ENCODE results near the gene SV2B. TPM values are rescaled to one million over a fixed set of nuclear protein-coding genes. Genes with fewer than 3 reads are reported as not detected.

The SV2B gene
- total and polyA plus RNA-seq, 8 donors, result 0.06 to 1.7 (median 0.23) TPM; not detected in 3

GRCh38 chr15:91182101-91182500, 82.0 kb downstream of the SV2B start:
- 60 to 93% (median 74%) methylated on average over 3 of the region's 3 CpGs for WGBS, 5 donors
- H3K9me3 ChIP-seq, result no peaks in the 10 kb centered on the region
- peaks cover 0 to 22% (median 0%) of the 10 kb centered on the region in 3 donors for H3K27me3 ChIP-seq
- H3K36me3 ChIP-seq, result no peaks in the 10 kb centered on the region
- TF ChIP-seq EP300 (IDR thresholded peaks at IDR 0.05) (no peak), CTCF (IDR thresholded peaks at IDR 0.05) (no peak), POLR2A (IDR thresholded peaks at IDR 0.05) (no peak), POLR2AphosphoS5 (IDR thresholded peaks at IDR 0.05) (no peak)
- no peak overlapping the region for H3K4me3 ChIP-seq
- intact Hi-C loops (cut with DNase I; ENCODE audit: low total_unique reads), result no loop called here
- no peaks in the 10 kb centered on the region for H3K4me1 ChIP-seq
- DNase-seq, result no peak
- no peak overlapping the region for H3K27ac ChIP-seq

- Histone ChIP-seq H3K4me1 (no peaks in the 10 kb centered on the region), H3K36me3 (no peaks in the 10 kb centered on the region), H3K9me3 (no peaks in the 10 kb centered on the region), H3K27ac (no peak overlapping the region), H3K4me3 (no peak overlapping the region), H3K27me3 (peaks cover 0 to 22% (median 0%) of the 10 kb centered on the region in 3 donors)
- DNase-seq, result no peak
- no peak for TF ChIP-seq CTCF (IDR thresholded peaks at IDR 0.05)
- no peak for TF ChIP-seq EP300 (IDR thresholded peaks at IDR 0.05)
- TF ChIP-seq POLR2AphosphoS5 (IDR thresholded peaks at IDR 0.05), result no peak
- no peak for TF ChIP-seq POLR2A (IDR thresholded peaks at IDR 0.05)
- WGBS, 5 donors, result 21 to 42% (median 32%) methylated on average over 6 of the region's 6 CpGs
- intact Hi-C loops (cut with DNase I; ENCODE audit: low total_unique reads), result no loop called here
Measured at GRCh38 chr15:91183596-91183995, 83.5 kb downstream of the SV2B start.

DNA sequence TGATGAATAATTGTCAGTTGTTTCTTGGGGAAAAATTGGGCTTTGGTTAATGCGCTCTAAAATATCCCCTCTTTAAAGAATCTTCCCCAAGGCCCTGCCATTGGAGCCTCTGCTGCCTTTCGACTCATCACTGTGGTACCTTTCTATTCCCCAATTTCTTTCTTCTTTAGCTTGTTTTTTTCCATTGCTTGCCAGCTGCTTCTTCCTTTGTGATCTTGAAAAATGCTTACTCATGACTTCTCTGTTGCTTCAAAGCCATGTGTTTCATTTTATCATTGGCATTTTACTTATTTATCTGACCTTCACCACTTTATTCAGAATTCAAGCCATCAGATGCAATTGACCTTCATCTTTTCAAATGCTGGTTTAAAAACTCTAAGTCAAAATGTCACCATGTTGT, 84.4 kb downstream of the SV2B start:
- Histone ChIP-seq H3K4me1 (no peaks in the 10 kb centered on the region), H3K36me3 (no peaks in the 10 kb centered on the region), H3K27me3 (peaks cover 0 to 22% (median 0%) of the 10 kb centered on the region in 3 donors), H3K9me3 (no peaks in the 10 kb centered on the region), H3K4me3 (no peak overlapping the region), H3K27ac (no peak overlapping the region)
- 73 to 90% (median 82%) methylated on average over 2 of the region's 2 CpGs for WGBS, 5 donors
- DNase-seq, result no peak
- intact Hi-C loops (cut with DNase I; ENCODE audit: low total_unique reads), result no loop called here
- no peak for TF ChIP-seq POLR2AphosphoS5 (IDR thresholded peaks at IDR 0.05)
- TF ChIP-seq CTCF (IDR thresholded peaks at IDR 0.05), result no peak
- no peak for TF ChIP-seq EP300 (IDR thresholded peaks at IDR 0.05)
- no peak for TF ChIP-seq POLR2A (IDR thresholded peaks at IDR 0.05)

- H3K9me3 ChIP-seq, result no peaks in the 10 kb centered on the region
- DNase-seq, result peak in 1 of 2 donors; percentile 80
- H3K27me3 ChIP-seq, result peaks cover 0 to 22% (median 0%) of the 10 kb centered on the region in 3 donors
- no peak for TF ChIP-seq CTCF (IDR thresholded peaks at IDR 0.05)
- TF ChIP-seq EP300 (IDR thresholded peaks at IDR 0.05), result no peak
- no peak for TF ChIP-seq POLR2AphosphoS5 (IDR thresholded peaks at IDR 0.05)
- TF ChIP-seq POLR2A (IDR thresholded peaks at IDR 0.05), result no peak
- no peak overlapping the region for H3K27ac ChIP-seq
- H3K36me3 ChIP-seq, result no peaks in the 10 kb centered on the region
- WGBS, 5 donors, result 45 to 51% (median 48%) methylated on average over 6 of the region's 6 CpGs
- H3K4me1 ChIP-seq, result no peaks in the 10 kb centered on the region
- intact Hi-C loops (cut with DNase I; ENCODE audit: low total_unique reads), result no loop called here
- H3K4me3 ChIP-seq, result no peak overlapping the region
Measured at GRCh38 chr15:91186904-91187656, 87.0 kb downstream of the SV2B start.

Measured in stomach (tissue), 9 donors.